ENCODE results near the gene SMCO2.

DNA sequence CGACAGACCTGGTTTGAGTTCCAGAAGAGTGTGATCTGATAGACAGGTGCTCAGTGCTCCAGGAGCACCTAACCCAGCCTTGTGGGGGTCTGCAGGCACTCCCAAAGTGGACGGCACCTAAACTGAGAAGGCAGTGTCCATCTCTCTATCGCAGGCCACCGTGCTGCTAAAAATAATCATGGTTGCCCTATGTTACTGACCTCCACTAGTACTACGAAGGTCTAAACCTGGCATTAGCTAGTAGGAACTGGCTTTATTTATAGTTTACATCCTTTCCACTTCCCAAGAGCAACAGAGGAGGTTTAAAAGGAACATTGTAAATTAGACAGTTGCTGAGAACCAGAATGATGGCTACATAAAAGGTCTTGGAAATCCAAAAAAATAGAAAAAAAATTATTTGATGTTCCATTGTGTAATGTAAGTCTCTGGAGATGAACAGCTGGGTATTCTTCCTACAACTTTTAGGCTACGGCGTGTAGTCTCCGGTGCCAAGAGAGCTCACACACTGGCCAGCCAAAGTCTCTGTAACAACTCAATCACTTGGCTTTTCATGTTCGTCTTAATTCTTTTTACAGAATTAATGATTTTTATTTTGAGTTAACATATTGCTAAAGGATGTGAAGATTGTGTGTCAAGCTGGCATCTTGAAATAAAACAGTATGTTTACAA, 104.8 kb downstream of the SMCO2 start:
- TF ChIP-seq, protein P1, sequence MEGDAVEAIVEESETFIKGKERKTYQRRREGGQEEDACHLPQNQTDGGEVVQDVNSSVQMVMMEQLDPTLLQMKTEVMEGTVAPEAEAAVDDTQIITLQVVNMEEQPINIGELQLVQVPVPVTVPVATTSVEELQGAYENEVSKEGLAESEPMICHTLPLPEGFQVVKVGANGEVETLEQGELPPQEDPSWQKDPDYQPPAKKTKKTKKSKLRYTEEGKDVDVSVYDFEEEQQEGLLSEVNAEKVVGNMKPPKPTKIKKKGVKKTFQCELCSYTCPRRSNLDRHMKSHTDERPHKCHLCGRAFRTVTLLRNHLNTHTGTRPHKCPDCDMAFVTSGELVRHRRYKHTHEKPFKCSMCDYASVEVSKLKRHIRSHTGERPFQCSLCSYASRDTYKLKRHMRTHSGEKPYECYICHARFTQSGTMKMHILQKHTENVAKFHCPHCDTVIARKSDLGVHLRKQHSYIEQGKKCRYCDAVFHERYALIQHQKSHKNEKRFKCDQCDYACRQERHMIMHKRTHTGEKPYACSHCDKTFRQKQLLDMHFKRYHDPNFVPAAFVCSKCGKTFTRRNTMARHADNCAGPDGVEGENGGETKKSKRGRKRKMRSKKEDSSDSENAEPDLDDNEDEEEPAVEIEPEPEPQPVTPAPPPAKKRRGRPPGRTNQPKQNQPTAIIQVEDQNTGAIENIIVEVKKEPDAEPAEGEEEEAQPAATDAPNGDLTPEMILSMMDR (IDR thresholded peaks at IDR 0.05; ENCODE audit: low read length): no peak
- no peak for TF ChIP-seq EZH2phosphoT487 (IDR thresholded peaks at IDR 0.05; ENCODE audit: low read length)

Data from MM.1S (cell line).